Caco-2 (cell line): ENCODE data around the gene UTF1. TPM values are rescaled to one million over a fixed set of nuclear protein-coding genes. Genes with fewer than 3 reads are reported as not detected.

Source experiments
- microRNA-seq: library from miRNA; unstranded; fragments of <30 nt; microRNA quantifications from one replicate; pipeline ENCODE4 v1.2.0, GENCODE V29; 2022
- total RNA-seq: library from RNA; stranded (reverse); gene quantifications from 2 replicates; pipeline ENCODE4 v1.2.3, GENCODE V29; 2022

The UTF1 gene
- total RNA-seq, 1 experiment from 2014 or later, result not detected

Small RNAs within 50 kb of the gene (microRNA-seq; reads per million reads assigned to microRNA genes)
- not detected for gene MIR202

Other genes starting within 250 kb of the UTF1 start
- gene ADGRA1, start 142.3 kb upstream of the UTF1 start, total RNA-seq, result not detected in 2 replicates
- 1.5 and 3.2 TPM in 2 replicates for gene KNDC1, start 70.0 kb upstream of the UTF1 start, total RNA-seq
- gene VENTX, start 7.6 kb downstream of the UTF1 start, total RNA-seq, result 0.12 TPM in 1 of 2 replicates, not detected in the other
- gene ADAM8, start 46.7 kb downstream of the UTF1 start, total RNA-seq, result 13.4 and 16.8 TPM in 2 replicates
- 92.2 and 93.3 TPM in 2 replicates for gene TUBGCP2, start 78.7 kb downstream of the UTF1 start, total RNA-seq
- gene ZNF511, start 78.7 kb downstream of the UTF1 start, total RNA-seq, result 98.5 and 112 TPM in 2 replicates
- not detected in 2 replicates for gene CALY, start 106.7 kb downstream of the UTF1 start, total RNA-seq
- gene PRAP1, start 117.2 kb downstream of the UTF1 start, total RNA-seq, result 0.34 TPM in 1 of 2 replicates, not detected in the other
- gene FUOM, start 127.8 kb downstream of the UTF1 start, total RNA-seq, result 108 and 119 TPM in 2 replicates
- gene ECHS1, start 143.1 kb downstream of the UTF1 start, total RNA-seq, result 232 and 247 TPM in 2 replicates
- gene PAOX, start 149.0 kb downstream of the UTF1 start, total RNA-seq, result 6.7 and 7.3 TPM in 2 replicates
- 111 and 113 TPM in 2 replicates for gene MTG1, start 163.9 kb downstream of the UTF1 start, total RNA-seq
- not detected in 2 replicates for gene SPRN, start 194.4 kb downstream of the UTF1 start, total RNA-seq
- 0.70 and 0.73 TPM in 2 replicates for gene SCART1, start 223.7 kb downstream of the UTF1 start, total RNA-seq